Hepatocyte (in vitro differentiated cells): Measurements from ENCODE around the gene SNX21. TPM values are rescaled to one million over a fixed set of nuclear protein-coding genes. Genes with fewer than 3 reads are reported as not detected.

Experiments used
- DNase-seq: peaks from one replicate; pipeline ENCODE4 v3.0.0-alpha.2; 2016; ENCODE audit warnings: low spot score
- H2AFZ ChIP-seq: fragments of 200-600 bp; sonication (generic); 2 replicates; pipeline ENCODE4 v1.6.0; 2016; ENCODE audit warnings: antibody characterized with exemption, mild to moderate bottlenecking
- H3K27ac ChIP-seq: fragments of 200-600 bp; sonication (generic); 2 replicates; pipeline ENCODE4 v1.5.1; 2016; ENCODE audit warnings: mild to moderate bottlenecking
- H3K27me3 ChIP-seq: fragments of 200-600 bp; sonication (generic); 2 replicates; pipeline ENCODE4 v1.6.1; 2016
- H3K36me3 ChIP-seq: fragments of 200-600 bp; sonication (generic); replicated peaks from 2 replicates; pipeline ENCODE4 v1.5.1; 2016; ENCODE audit warnings: low read depth; ENCODE audit not compliant: insufficient read depth
- H3K4me1 ChIP-seq: fragments of 200-600 bp; sonication (generic); 2 replicates; pipeline ENCODE4 v1.5.1; 2016; ENCODE audit warnings: mild to moderate bottlenecking, moderate library complexity; ENCODE audit not compliant: insufficient read depth
- H3K4me2 ChIP-seq: fragments of 200-600 bp; sonication (generic); 2 replicates; pipeline ENCODE4 v1.6.0; 2016
- H3K4me3 ChIP-seq: fragments of 200-600 bp; sonication (generic); 2 replicates; pipeline ENCODE4 v1.5.1; 2016; ENCODE audit warnings: mild to moderate bottlenecking
- H3K79me2 ChIP-seq: fragments of 200-600 bp; sonication (generic); 2 replicates; pipeline ENCODE4 v1.6.0; 2017; ENCODE audit warnings: mild to moderate bottlenecking
- H3K9me2 ChIP-seq: fragments of 200-600 bp; sonication (generic); replicated peaks from 2 replicates; pipeline ENCODE4 v1.6.0; 2017; ENCODE audit warnings: mild to moderate bottlenecking; ENCODE audit not compliant: insufficient read depth
- H3K9me3 ChIP-seq: fragments of 200-600 bp; sonication (generic); 2 replicates; pipeline ENCODE4 v1.5.1; 2016; ENCODE audit warnings: low read depth, mild to moderate bottlenecking
- H4K20me1 ChIP-seq: fragments of 200-600 bp; sonication (generic); 2 replicates; pipeline ENCODE4 v1.6.0; 2016; ENCODE audit warnings: mild to moderate bottlenecking; ENCODE audit not compliant: insufficient read depth, poor library complexity, severe bottlenecking
- EZH2 ChIP-seq: fragments of 200-600 bp; sonication (generic); IDR thresholded peaks from 2 replicates; pipeline ENCODE4 v1.6.1; 2016; ENCODE audit warnings: antibody characterized with exemption, mild to moderate bottlenecking, borderline replicate concordance
- EZH2phosphoT487 ChIP-seq: fragments of 200-600 bp; sonication (generic); IDR thresholded peaks from one replicate; pipeline ENCODE4 v1.6.1; 2018; ENCODE audit warnings: antibody characterized with exemption, mild to moderate bottlenecking, low read depth, moderate library complexity; ENCODE audit not compliant: unreplicated experiment, severe bottlenecking
- WGBS: methylation state at CpG from one replicate; pipeline ENCODE4 v1.1.6; 2016; ENCODE audit warnings: low lambda C conversion rate; ENCODE audit errors: missing lambda C conversion rate; 5-methylcytosine and 5-hydroxymethylcytosine counted together
- polyA plus RNA-seq: library from polyadenylated mRNA; unstranded; fragments of >200 nt; fragmentation: Nextera tagmentation; extraction: Ambion mirVana; gene quantifications from 2 replicates; pipeline ENCODE4 v1.2.1, GENCODE V29; 2016
- total RNA-seq: library from RNA; depleted of rRNA; stranded (reverse); fragments of >200 nt; gene quantifications from 2 replicates; pipeline ENCODE4 v1.2.3, GENCODE V29; 2014
- TF ChIP-seq, protein P1 (sequence below): fragments of 200-600 bp; sonication (generic); IDR thresholded peaks from 2 replicates; pipeline ENCODE4 v1.5.1; 2016; ENCODE audit warnings: antibody characterized with exemption, mild to moderate bottlenecking; ENCODE audit not compliant: poor library complexity

The SNX21 gene
- total and polyA plus RNA-seq, 2 experiments from 2014 or later, result 30.0 to 32.1 TPM

DNA sequence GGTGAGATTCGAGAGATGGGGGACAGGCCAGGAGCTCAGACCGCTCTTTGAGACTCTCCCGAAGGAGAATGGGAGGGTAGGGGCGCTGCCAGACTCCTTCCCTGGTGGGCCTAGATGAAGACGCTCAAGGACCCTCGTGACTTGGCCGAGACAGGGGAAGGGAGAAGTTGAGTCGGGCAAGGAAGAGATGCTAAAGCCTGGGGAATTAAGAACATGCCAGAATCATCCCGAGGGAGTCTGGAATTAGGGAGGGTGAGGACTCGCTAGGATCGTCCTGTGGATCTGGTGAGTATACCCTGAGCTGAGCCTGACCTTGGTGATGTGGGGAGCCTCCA, 20.6 kb upstream of the SNX21 start:
- 4% methylated on average over 11 of the region's 11 CpGs for WGBS
- H3K4me1 ChIP-seq, result no peaks in the 10 kb centered on the region
- H3K27ac ChIP-seq, result no peak overlapping the region
- peak overlapping the region; percentile 27 for H3K4me3 ChIP-seq
- H3K27me3 ChIP-seq, result no peaks in the 10 kb centered on the region
- TF ChIP-seq EZH2phosphoT487 (no peak), EZH2 (no peak)
- TF ChIP-seq, protein P1, sequence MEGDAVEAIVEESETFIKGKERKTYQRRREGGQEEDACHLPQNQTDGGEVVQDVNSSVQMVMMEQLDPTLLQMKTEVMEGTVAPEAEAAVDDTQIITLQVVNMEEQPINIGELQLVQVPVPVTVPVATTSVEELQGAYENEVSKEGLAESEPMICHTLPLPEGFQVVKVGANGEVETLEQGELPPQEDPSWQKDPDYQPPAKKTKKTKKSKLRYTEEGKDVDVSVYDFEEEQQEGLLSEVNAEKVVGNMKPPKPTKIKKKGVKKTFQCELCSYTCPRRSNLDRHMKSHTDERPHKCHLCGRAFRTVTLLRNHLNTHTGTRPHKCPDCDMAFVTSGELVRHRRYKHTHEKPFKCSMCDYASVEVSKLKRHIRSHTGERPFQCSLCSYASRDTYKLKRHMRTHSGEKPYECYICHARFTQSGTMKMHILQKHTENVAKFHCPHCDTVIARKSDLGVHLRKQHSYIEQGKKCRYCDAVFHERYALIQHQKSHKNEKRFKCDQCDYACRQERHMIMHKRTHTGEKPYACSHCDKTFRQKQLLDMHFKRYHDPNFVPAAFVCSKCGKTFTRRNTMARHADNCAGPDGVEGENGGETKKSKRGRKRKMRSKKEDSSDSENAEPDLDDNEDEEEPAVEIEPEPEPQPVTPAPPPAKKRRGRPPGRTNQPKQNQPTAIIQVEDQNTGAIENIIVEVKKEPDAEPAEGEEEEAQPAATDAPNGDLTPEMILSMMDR, result no peak
- H3K79me2 ChIP-seq, result peaks cover 20% of the 10 kb centered on the region
- H3K36me3 ChIP-seq, result no peaks in the 10 kb centered on the region
- no peaks in the 10 kb centered on the region for H4K20me1 ChIP-seq
- no peak for DNase-seq
- H3K4me2 ChIP-seq, result peak overlapping the region; percentile 82
- no peaks in the 10 kb centered on the region for H3K9me2 ChIP-seq
- no peaks in the 10 kb centered on the region for H3K9me3 ChIP-seq
- H2AFZ ChIP-seq, result peak overlapping the region; percentile 8

DNA sequence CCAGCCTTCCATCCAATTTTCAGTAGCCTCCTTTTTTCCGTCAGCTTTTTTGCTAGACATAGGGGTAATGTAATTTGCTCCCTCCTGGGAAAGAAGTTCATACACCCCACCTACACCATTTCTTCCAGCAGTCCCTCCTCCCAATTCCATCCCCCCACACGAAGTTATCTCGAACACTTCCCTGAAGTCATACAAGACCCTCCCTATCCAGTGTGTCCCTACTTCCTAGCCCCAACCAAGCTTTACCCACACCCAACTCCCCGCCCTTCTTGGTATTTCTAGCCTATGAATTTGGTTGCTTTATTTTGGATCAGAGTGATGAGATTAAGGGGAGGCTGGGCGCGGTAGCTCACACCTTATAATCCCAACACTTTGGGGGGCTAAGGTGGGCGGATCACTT, 20.1 kb upstream of the SNX21 start:
- WGBS, result 68% methylated on average over 7 of the region's 7 CpGs
- H3K36me3 ChIP-seq, result no peaks in the 10 kb centered on the region
- no peaks in the 10 kb centered on the region for H4K20me1 ChIP-seq
- TF ChIP-seq, protein P1, result no peak
- no peak for DNase-seq
- no peak overlapping the region for H3K4me3 ChIP-seq
- peaks cover 20% of the 10 kb centered on the region for H3K79me2 ChIP-seq
- no peak overlapping the region for H3K27ac ChIP-seq
- H3K9me3 ChIP-seq, result no peaks in the 10 kb centered on the region
- H3K27me3 ChIP-seq, result no peaks in the 10 kb centered on the region
- H3K4me1 ChIP-seq, result no peaks in the 10 kb centered on the region
- no peak overlapping the region for H2AFZ ChIP-seq
- no peaks in the 10 kb centered on the region for H3K9me2 ChIP-seq
- H3K4me2 ChIP-seq, result peak overlapping the region; percentile 82

DNA sequence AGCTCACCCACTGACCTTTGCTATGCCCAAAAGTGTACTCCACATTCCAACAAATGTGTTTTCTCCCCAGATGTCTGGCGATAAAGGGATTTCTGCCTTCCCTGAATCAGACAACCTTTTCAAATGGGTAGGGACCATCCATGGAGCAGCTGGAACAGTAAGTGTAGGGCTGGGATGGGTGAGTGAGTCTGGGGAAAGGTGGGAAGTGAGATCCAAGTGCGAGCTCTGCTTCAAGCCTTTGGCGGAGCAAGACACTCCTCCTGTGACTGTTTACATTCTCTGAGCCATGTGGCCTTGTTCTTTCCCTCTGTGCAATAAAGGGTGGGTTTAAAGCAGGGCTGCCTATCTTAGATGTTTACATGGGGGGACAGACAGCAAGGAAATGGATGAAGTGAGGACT, 19.3 kb upstream of the SNX21 start:
- no peak overlapping the region for H3K4me3 ChIP-seq
- no peaks in the 10 kb centered on the region for H3K4me1 ChIP-seq
- H3K36me3 ChIP-seq, result no peaks in the 10 kb centered on the region
- H2AFZ ChIP-seq, result no peak overlapping the region
- TF ChIP-seq EZH2 (no peak), EZH2phosphoT487 (no peak)
- TF ChIP-seq, protein P1, result no peak
- H3K79me2 ChIP-seq, result peaks cover 20% of the 10 kb centered on the region
- H3K27ac ChIP-seq, result no peak overlapping the region
- H3K4me2 ChIP-seq, result peak overlapping the region; percentile 82
- DNase-seq, result peak; percentile 27
- no peaks in the 10 kb centered on the region for H3K9me2 ChIP-seq
- H4K20me1 ChIP-seq, result no peaks in the 10 kb centered on the region
- H3K27me3 ChIP-seq, result no peaks in the 10 kb centered on the region
- WGBS, result 76% methylated on average over 3 of the region's 3 CpGs
- H3K9me3 ChIP-seq, result no peaks in the 10 kb centered on the region

DNA sequence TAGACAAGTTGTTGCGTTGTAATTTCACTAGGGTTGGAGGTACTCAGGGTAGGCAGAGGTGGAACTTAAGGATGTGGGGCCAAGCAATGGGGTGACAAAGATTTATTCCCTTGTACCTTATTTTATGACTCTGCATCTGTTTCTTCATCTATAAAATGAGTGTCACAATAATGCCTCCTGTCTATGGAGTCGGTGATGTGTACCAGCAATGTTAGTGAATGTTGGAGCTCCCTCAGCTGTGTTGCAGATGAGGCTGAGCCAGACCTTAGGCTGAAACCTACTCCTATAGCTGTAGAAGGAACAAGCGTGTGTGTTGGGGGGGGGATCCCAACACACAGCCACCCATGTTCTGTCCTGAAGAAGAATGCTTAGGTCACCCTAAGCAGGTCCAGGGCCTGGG, 16.6 kb upstream of the SNX21 start:
- H3K79me2 ChIP-seq, result peaks cover 20% of the 10 kb centered on the region
- no peaks in the 10 kb centered on the region for H3K9me3 ChIP-seq
- no peaks in the 10 kb centered on the region for H3K9me2 ChIP-seq
- no peaks in the 10 kb centered on the region for H3K27me3 ChIP-seq
- H3K4me3 ChIP-seq, result no peak overlapping the region
- no peak overlapping the region for H2AFZ ChIP-seq
- no peak overlapping the region for H3K4me2 ChIP-seq
- no peak overlapping the region for H3K27ac ChIP-seq
- no peak for DNase-seq
- no peaks in the 10 kb centered on the region for H4K20me1 ChIP-seq
- TF ChIP-seq, protein P1, result no peak
- no peak for TF ChIP-seq EZH2phosphoT487
- TF ChIP-seq EZH2, result no peak
- 89% methylated on average over 3 of the region's 3 CpGs for WGBS
- no peaks in the 10 kb centered on the region for H3K36me3 ChIP-seq
- no peaks in the 10 kb centered on the region for H3K4me1 ChIP-seq
